GM21528 (cell line): ENCODE measurements around the gene COA6.

Experiments
- ATAC-seq: cut with Tn5 transposase; IDR thresholded peaks from one replicate; pipeline ENCODE4 v1.9.1; 2021; ENCODE audit warnings: mild to moderate bottlenecking, moderate library complexity; ENCODE audit not compliant: unreplicated experiment, low FRiP score

The COA6 gene

GRCh38 chr1:234408757-234409156 is 35.5 kb downstream of the COA6 start:
- no peak for ATAC-seq

- ATAC-seq, result no peak
These were observed 36.1 kb downstream of the COA6 start for GRCh38 chr1:234409328-234409727.

DNA sequence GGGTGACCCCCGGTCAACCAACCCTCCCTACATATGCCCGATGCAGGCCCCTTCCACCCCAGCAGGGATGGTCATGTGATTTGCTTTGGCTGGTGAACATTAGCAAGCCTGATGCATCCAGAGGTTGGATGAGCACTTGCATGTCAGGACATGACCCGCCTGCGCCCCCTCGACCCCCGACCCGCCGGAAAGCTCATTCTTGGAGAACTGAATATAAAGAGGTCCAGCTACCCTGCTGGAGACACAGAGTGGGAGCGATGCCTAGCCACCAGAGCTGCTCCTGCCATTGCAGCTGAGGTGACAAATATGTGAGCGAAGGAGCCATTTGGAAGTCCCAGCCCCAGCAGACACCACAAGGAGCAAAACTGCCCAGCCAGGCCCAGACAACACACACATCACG is 39.6 kb downstream of the COA6 start:
- no peak for ATAC-seq

DNA sequence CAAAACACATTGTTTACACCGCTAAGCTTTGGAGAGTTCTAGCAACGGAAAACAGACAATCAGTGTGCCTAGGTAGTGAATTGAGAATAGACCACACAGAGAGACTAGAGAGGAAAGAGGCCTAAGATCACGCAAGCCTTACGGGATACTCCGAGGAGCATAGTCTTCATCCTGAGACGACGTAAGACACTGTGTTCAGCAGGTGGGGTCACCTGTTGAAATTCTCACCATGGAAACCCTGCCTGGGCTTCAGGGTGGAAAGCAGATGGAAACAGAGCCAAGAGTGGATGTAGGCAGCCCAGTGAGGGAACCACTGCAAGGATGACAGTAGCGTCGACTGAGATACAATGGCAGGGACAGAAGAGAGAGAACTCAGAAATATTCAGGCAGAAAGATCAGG is 40.2 kb downstream of the COA6 start:
- no peak for ATAC-seq

DNA sequence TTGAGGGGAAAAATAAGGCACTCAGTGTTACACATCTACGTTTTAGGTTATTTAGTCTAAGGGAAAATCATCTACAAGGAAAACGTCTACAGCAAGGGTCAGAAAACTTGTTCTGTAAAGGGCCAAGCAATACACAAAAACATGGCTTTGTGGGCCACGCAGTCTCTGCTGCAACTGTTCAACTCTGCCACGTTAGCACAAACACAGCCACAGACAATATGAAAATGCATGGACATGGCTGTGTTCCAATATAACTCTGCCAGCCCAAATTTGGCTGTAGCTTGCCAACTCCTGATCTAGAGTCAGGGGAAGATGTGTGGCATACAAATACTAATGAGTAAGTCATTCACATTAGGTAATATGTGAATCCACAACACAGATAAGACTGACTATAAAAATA is 40.7 kb downstream of the COA6 start:
- ATAC-seq, result no peak

- no peak for ATAC-seq
These were observed 54.8 kb downstream of the COA6 start for GRCh38 chr1:234427950-234428646.

GRCh38 chr1:234429434-234429806 is 56.2 kb downstream of the COA6 start:
- ATAC-seq, result no peak

GRCh38 chr1:234430691-234431090 is 57.4 kb downstream of the COA6 start:
- ATAC-seq, result no peak

DNA sequence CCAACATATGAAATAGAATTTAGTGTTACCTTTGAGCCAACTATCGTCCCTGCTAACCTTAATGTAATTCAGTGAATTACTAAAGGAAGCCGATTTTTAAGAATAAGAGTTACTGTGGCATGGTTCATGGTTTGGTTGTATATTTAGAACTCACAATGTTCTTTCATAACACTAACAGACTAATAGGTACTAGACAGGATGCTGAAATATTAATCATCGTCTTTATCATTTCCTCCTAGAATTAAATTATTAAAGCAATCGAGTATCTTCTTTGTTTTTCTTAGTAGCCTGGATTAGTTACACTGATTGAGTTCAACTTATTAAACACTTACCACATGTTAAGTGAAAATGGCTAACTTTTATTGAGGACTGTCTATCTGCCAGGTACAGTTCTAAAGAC is 58.0 kb downstream of the COA6 start:
- no peak for ATAC-seq

- no peak for ATAC-seq
These were observed 60.5 kb downstream of the COA6 start for GRCh38 chr1:234433563-234434285.
